Vein endothelial cell (primary cell): ENCODE data around the gene GAB1. TPM values are rescaled to one million over a fixed set of nuclear protein-coding genes. Genes with fewer than 3 reads are reported as not detected.

Source experiments
- small RNA-seq: library from RNA; depleted of rRNA; stranded (forward); fragments of <200 nt; gene quantifications from one replicate; pipeline ENCODE3, GENCODE V24; 2012
- total RNA-seq: library from RNA; depleted of rRNA; stranded (reverse); fragments of >200 nt; gene quantifications from 2 replicates; pipeline ENCODE4 v1.2.3, GENCODE V29; 2012

GAB1 gene
- total RNA-seq, result 39.2 and 57.4 TPM in 2 replicates

DNA sequence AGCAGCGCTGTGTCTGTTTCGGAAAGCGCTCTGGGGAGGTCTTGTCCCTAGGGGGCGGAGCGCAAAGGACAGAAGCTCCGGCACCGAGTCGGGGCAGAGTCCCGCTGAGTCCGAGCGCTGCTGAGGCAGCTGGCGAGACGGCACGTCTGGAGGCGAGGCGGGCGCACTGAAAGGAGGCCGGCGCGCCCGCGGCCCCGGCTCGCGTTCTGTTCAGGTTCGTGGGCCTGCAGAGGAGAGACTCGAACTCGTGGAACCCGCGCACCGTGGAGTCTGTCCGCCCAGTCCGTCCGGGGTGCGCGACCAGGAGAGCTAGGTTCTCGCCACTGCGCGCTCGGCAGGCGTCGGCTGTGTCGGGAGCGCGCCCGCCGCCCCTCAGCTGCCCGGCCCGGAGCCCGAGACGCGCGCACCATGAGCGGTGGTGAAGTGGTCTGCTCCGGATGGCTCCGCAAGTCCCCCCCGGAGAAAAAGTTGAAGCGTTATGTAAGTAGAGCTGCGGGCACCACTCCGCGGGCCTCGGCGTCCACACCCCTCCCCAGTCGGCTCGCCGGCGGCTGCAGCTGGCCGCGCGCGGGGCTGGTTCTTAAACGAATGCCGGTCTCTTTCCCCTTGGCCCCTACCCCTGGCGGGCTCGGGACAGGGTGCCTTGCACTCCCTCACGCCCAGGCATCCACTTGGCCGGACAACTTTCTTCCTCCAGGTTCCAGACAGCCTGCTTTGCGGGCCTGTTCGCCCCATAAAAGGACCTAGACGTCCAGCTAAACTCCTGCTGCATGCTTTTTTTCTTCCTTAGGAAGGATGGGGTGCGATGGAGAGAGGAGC, at the start of gene GAB1:
GAB1 (plus strand) TSS at position 96 of the 819 bp plus-strand sequence; CDS start at position 409, 313 bp downstream.

DNA sequence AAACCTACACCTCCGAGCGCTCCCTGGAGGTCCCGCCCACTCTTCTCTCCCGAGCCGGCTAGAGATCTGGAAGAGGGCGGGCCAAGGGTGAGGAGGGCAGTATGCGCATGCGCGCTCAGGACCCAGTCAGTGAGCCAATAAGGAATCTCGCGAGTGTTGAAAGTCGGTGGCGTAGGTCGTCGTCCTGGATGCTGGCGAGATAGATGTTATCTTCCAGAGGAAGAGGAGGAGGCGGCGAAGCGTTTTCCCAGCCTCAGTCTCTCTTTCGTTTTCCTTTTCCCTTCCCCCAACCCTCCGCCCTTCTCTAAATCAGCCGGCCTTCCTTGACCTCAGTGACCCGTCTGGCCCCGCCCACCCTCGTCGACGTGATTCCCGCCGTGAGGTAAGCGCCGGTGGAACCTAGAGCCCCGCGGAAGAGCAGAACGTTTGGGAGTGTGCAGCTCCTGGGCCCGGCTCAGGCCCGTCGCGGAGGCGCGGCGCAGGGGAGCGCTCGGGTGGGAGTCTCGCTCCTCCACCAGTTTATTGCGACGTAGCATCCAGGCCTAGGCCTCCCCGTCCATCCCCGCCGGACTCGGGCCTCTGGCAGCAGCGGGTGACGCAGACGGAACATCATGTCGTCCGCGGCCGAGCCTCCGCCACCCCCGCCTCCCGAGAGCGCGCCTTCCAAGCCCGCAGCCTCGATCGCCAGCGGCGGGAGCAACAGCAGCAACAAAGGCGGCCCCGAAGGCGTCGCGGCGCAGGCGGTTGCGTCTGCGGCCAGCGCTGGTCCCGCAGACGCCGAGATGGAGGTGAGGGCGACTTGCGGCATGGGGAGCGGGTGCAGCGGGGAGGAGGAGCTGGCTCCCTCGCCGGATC, 176.9 kb downstream of the GAB1 start, which contains the start of gene SMARCA5:
SMARCA5 (plus strand) TSS at position 389 of the 855 bp plus-strand sequence; CDS start at position 612, 223 bp downstream.

Small RNA genes within 50 kb of the gene (small RNA-seq; reads per million reads assigned to genes)
- gene MIR3139, result 0.16 reads per million
- not detected for gene RF00019

Other genes with a start within 250 kb of the GAB1 start
- 31.4 and 35.4 TPM in 2 replicates for gene USP38, start 152.0 kb upstream of the GAB1 start, total RNA-seq
- gene SMARCA5, start 176.8 kb downstream of the GAB1 start, total RNA-seq, result 45.4 and 65.0 TPM in 2 replicates